GM12891 (cell line): ENCODE data around the gene LRRC15.

Experiments used
- POLR2A ChIP-seq: IDR thresholded peaks from 2 replicates; pipeline ENCODE4 v1.6.1; 2011; ENCODE audit warnings: low read depth, low read length, control low read depth
- POLR2AphosphoS5 ChIP-seq: IDR thresholded peaks from 2 replicates; pipeline ENCODE4 v1.6.1; 2011; ENCODE audit warnings: low read depth, low read length, control low read depth
- TAF1 ChIP-seq: IDR thresholded peaks from 2 replicates; pipeline ENCODE4 v1.6.1; 2011; ENCODE audit warnings: low read depth, low read length, control low read depth

DNA sequence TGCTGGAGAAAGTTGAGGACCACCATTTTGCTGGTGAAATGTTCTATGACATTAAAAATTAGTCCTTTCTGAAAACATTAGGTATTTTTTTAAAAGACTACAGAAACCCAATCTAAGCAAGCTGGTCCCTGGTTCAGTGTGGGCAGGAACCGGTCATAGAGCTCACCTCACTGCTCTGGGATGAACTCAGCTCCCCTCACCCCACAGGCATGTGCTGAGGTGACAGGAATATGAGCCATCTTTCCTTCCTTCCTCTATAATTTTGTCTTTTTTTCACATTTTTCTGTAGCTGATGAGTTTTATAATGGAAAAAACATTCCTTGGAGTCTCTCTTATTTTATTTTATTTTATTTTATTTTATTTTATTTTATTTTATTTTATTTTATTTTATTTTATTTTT, 8.2 kb upstream of the LRRC15 start:
- TF ChIP-seq POLR2A (no peak), TAF1 (no peak), POLR2AphosphoS5 (no peak)
